MCF 10A (cell line): ENCODE results near the gene UQCRH. TPM values are rescaled to one million over a fixed set of nuclear protein-coding genes. Genes with fewer than 3 reads are reported as not detected.
"Not testable (repeated sequence)": the region's sequence is repeated elsewhere in the genome, so short reads cannot be mapped to it uniquely, and the experiment has no call there.

ENCODE experiments used
- BruUV-seq: library from RNA; stranded (reverse); fragments of 400-500 nt; replicated peaks from 2 replicates; lab custom pipeline; 2021; lab: Mats Ljungman, UMichigan
- CTCF ChIA-PET: fragments of 300-600 bp; sonication (Branson Sonifier 250); formaldehyde crosslinking; extraction: SDS; loops from one replicate; lab custom pipeline; 2021; ENCODE audit warnings: antibody characterized with exemption, inconsistent platforms; lab: Yijun Ruan, JAX
- POLR2A ChIA-PET: fragments of 300-600, 350-650 bp; sonication (Branson Sonifier 250); formaldehyde crosslinking; extraction: SDS; loops from one replicate; lab custom pipeline; 2020; ENCODE audit warnings: antibody characterized with exemption, inconsistent platforms; lab: Yijun Ruan, JAX
- DNase-seq: peaks from one replicate; pipeline ENCODE4 v3.0.0-alpha.2; 2018; ENCODE audit not compliant: unreplicated experiment
- H3K27ac Mint-ChIP-seq: one replicate; pipeline ENCODE4 v1.8.0; 2022; ENCODE audit warnings: mild to moderate bottlenecking, low read depth, mixed read lengths; ENCODE audit not compliant: unreplicated experiment
- H3K27me3 Mint-ChIP-seq: one replicate; pipeline ENCODE4 v1.8.0; 2022; ENCODE audit warnings: mixed read lengths; ENCODE audit not compliant: insufficient read depth, unreplicated experiment
- H3K36me3 Mint-ChIP-seq: one replicate; pipeline ENCODE4 v1.8.0; 2022; ENCODE audit warnings: mild to moderate bottlenecking, moderate library complexity, mixed read lengths; ENCODE audit not compliant: insufficient read depth, unreplicated experiment
- H3K4me1 Mint-ChIP-seq: one replicate; pipeline ENCODE4 v1.8.0; 2022; ENCODE audit warnings: mixed read lengths; ENCODE audit not compliant: insufficient read depth, unreplicated experiment
- H3K4me3 Mint-ChIP-seq: one replicate; pipeline ENCODE4 v1.8.0; 2022; ENCODE audit warnings: mild to moderate bottlenecking, moderate library complexity, mixed read lengths; ENCODE audit not compliant: unreplicated experiment
- H3K9me3 Mint-ChIP-seq: one replicate; pipeline ENCODE4 v1.8.0; 2022; ENCODE audit warnings: mixed read lengths; ENCODE audit not compliant: unreplicated experiment
- intact Hi-C: fragments of 100-400 bp; cut with micrococcal nuclease; formaldehyde crosslinking; loops from 2 replicates; pipeline ENCODE4 v1.14.1; 2022
- total RNA-seq: library from RNA; stranded (reverse); gene quantifications from 2 replicates; pipeline ENCODE4 v1.2.3, GENCODE V29; 2022
- TF ChIP-seq, protein P1 (sequence below): fragments of 200-600 bp; IDR thresholded peaks from one replicate; pipeline ENCODE4 v1.8.0; 2022; ENCODE audit warnings: antibody characterized with exemption, mild to moderate bottlenecking; ENCODE audit not compliant: unreplicated experiment

The UQCRH gene
- total RNA-seq, 1 experiment from 2014 or later: 299 TPM

DNA sequence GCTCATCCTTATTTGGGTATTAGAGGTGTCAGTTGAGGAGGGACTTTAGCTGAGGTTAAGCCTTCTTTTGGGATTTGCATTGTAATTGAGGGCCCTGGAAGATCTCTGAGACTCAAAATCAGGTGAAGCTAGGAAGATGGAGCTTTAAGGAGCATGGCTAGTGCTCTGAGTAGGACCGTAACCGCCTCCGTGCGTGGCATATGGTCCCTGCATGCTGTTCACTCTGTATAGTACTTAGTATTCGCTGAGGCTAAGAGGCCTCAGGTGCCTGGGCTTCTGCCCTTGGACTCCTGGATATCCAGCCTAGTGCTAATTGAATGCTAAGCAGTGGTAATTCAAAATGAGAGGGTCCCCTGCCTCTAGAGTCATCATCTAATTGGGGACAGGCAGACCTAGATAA lies 59.6 kb downstream of the UQCRH start:
- no TSS peak for BruUV-seq
- no peaks in the 10 kb centered on the region for H3K27me3 Mint-ChIP-seq
- H3K9me3 Mint-ChIP-seq: no peaks in the 10 kb centered on the region
- no peak overlapping the region for H3K4me3 Mint-ChIP-seq
- no peak overlapping the region for H3K27ac Mint-ChIP-seq
- no peaks in the 10 kb centered on the region for H3K4me1 Mint-ChIP-seq
- H3K36me3 Mint-ChIP-seq: peaks cover 82% of the 10 kb centered on the region
- intact Hi-C loops: no loop called here
- TF ChIP-seq, protein P1, sequence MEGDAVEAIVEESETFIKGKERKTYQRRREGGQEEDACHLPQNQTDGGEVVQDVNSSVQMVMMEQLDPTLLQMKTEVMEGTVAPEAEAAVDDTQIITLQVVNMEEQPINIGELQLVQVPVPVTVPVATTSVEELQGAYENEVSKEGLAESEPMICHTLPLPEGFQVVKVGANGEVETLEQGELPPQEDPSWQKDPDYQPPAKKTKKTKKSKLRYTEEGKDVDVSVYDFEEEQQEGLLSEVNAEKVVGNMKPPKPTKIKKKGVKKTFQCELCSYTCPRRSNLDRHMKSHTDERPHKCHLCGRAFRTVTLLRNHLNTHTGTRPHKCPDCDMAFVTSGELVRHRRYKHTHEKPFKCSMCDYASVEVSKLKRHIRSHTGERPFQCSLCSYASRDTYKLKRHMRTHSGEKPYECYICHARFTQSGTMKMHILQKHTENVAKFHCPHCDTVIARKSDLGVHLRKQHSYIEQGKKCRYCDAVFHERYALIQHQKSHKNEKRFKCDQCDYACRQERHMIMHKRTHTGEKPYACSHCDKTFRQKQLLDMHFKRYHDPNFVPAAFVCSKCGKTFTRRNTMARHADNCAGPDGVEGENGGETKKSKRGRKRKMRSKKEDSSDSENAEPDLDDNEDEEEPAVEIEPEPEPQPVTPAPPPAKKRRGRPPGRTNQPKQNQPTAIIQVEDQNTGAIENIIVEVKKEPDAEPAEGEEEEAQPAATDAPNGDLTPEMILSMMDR: no peak
- DNase-seq: no peak
- CTCF ChIA-PET: no interaction called here
- POLR2A ChIA-PET: interaction anchor here (1.7 kb wide), 1 partner anchor 18 kb away, joined by 3 read pairs; no protein-coding TSS in a partner anchor

GRCh38 chr1:46364612-46365011 lies 61.1 kb downstream of the UQCRH start:
- DNase-seq: no peak
- Mint-ChIP-seq H3K4me1 (no peaks in the 10 kb centered on the region), H3K4me3 (no peak overlapping the region), H3K27me3 (no peaks in the 10 kb centered on the region), H3K9me3 (no peaks in the 10 kb centered on the region), H3K36me3 (peaks cover 70% of the 10 kb centered on the region), H3K27ac (no peak overlapping the region)
- intact Hi-C loops: no loop called here
- TF ChIP-seq, protein P1: no peak
- ChIA-PET CTCF (interaction anchor here (1.2 kb wide), 1 partner anchor 13 kb away, joined by 3 read pairs; no protein-coding TSS in a partner anchor), POLR2A (interaction anchor here (1.7 kb wide), 1 partner anchor 20 kb away, joined by 3 read pairs; no protein-coding TSS in a partner anchor)
- no TSS peak for BruUV-seq

GRCh38 chr1:46365796-46366195 lies 62.3 kb downstream of the UQCRH start:
- POLR2A ChIA-PET: interaction anchor here (1.0 to 2.1 kb wide), 2 partner anchors 25 to 62 kb away, joined by 3 to 9 read pairs; partner anchors contain the start of genes LRRC41, NSUN4 and UQCRH
- not testable (repeated sequence) for BruUV-seq

More at GRCh38 chr1:46365796-46366195, 62.3 kb downstream of the UQCRH start:
- DNase-seq, H3K4me3 Mint-ChIP-seq, H3K27ac Mint-ChIP-seq, H3K9me3 Mint-ChIP-seq, H3K27me3 Mint-ChIP-seq, intact Hi-C loops, H3K4me1 Mint-ChIP-seq: not testable (repeated sequence)
- H3K36me3 Mint-ChIP-seq: peaks cover 59% of the 10 kb centered on the region
- CTCF ChIA-PET: interaction anchor here (0.6 to 1.2 kb wide), 3 partner anchors 11 to 173 kb away, joined by 3 to 4 read pairs (median 3); no protein-coding TSS in a partner anchor

Other genes starting within 250 kb of the UQCRH start
- 8.0 and 9.3 TPM in 2 replicates for gene PIK3R3, start 171.1 kb upstream of the UQCRH start, total RNA-seq
- 22.7 and 41.7 TPM in 2 replicates for gene TSPAN1, start 128.6 kb upstream of the UQCRH start, total RNA-seq
- not detected in 2 replicates for gene P3R3URF, start 127.2 kb upstream of the UQCRH start, total RNA-seq
- gene POMGNT1, start 105.3 kb upstream of the UQCRH start, total RNA-seq: 85.4 and 90.7 TPM in 2 replicates
- 3.6 and 4.1 TPM in 2 replicates for gene LURAP1, start 100.4 kb upstream of the UQCRH start, total RNA-seq
- 4.5 and 5.0 TPM in 2 replicates for gene RAD54L, start 55.9 kb upstream of the UQCRH start, total RNA-seq
- 92.6 and 105 TPM in 2 replicates for gene LRRC41, start 82 bp upstream of the UQCRH start, total RNA-seq
- gene NSUN4, start 37.1 kb downstream of the UQCRH start, total RNA-seq: 27.4 and 28.4 TPM in 2 replicates
- gene FAAH, start 90.6 kb downstream of the UQCRH start, total RNA-seq: 17.3 and 19.3 TPM in 2 replicates
- not detected in 2 replicates for gene DMBX1, start 186.1 kb downstream of the UQCRH start, total RNA-seq
- gene KNCN, start 247.9 kb downstream of the UQCRH start, total RNA-seq: not detected in 2 replicates